NK-92 (cell line): ENCODE measurements around the gene NR2F1-AS1.

ENCODE experiments used
- DNase-seq: peaks from one replicate; lab custom pipeline; 2025; ENCODE audit not compliant: unreplicated experiment; lab: John Stamatoyannopoulos, UW

NR2F1-AS1 gene

GRCh38 chr5:93589829-93590215 is 8.8 kb upstream of the NR2F1-AS1 start:
- DNase-seq, result no peak

GRCh38 chr5:93589152-93589828 is 8.3 kb upstream of the NR2F1-AS1 start:
- no peak for DNase-seq

GRCh38 chr5:93588352-93589151 is 7.5 kb upstream of the NR2F1-AS1 start:
- DNase-seq, result no peak

- no peak for DNase-seq
These were observed 6.8 kb upstream of the NR2F1-AS1 start for GRCh38 chr5:93587597-93588351.

GRCh38 chr5:93586736-93587596 is 5.9 kb upstream of the NR2F1-AS1 start:
- no peak for DNase-seq

GRCh38 chr5:93585767-93586385 is 4.9 kb upstream of the NR2F1-AS1 start:
- no peak for DNase-seq

GRCh38 chr5:93585041-93585766 is 4.2 kb upstream of the NR2F1-AS1 start:
- no peak for DNase-seq

- DNase-seq, result no peak
These were observed 3.6 kb upstream of the NR2F1-AS1 start for GRCh38 chr5:93584596-93585040.

- no peak for DNase-seq
These were observed 3.0 kb upstream of the NR2F1-AS1 start for GRCh38 chr5:93583768-93584595.

- no peak for DNase-seq
These were observed 2.4 kb upstream of the NR2F1-AS1 start for GRCh38 chr5:93583439-93583767.

- DNase-seq, result no peak
These were observed 1.8 kb upstream of the NR2F1-AS1 start, which contains the start of gene NR2F1 for GRCh38 chr5:93582677-93583438. Gene NR2F1 (plus strand): TSS chr5:93583222. CDS start chr5:93585024, 1,802 bp downstream.

- no peak for DNase-seq
These were observed 1.1 kb upstream of the NR2F1-AS1 start for GRCh38 chr5:93582167-93582462.

GRCh38 chr5:93580063-93580926 is 724 bp downstream of the NR2F1-AS1 start:
- DNase-seq, result no peak

- DNase-seq, result no peak
These were observed 1.3 kb downstream of the NR2F1-AS1 start for GRCh38 chr5:93579692-93580062.

- no peak for DNase-seq
These were observed 2.0 kb downstream of the NR2F1-AS1 start for GRCh38 chr5:93578813-93579691.
